GM19328 (cell line): ENCODE data around the gene LRCH1.

ENCODE experiments used
- ATAC-seq: cut with Tn5 transposase; IDR thresholded peaks from one replicate; pipeline ENCODE4 v1.9.1; 2021; ENCODE audit warnings: mild to moderate bottlenecking, moderate library complexity; ENCODE audit not compliant: unreplicated experiment

Gene LRCH1

DNA sequence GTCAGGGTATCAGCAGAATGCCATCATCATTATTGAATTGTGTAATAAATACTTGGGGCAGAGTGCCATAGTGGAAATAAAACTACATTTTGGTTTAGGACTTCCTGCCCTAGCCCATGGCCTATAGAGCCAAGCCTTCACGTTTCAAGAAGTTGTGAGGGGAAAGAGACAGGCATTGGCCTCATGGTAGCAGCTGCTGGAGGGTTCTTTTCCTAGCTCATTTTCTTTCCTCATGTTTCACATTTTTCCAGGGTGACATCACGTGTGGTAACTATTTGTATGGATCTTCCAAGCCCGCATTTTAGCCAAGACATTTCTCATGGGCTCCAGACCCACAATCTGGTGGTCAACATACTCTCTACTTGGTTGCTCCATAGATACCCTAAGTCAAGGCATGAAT is 80.4 kb downstream of the LRCH1 start:
- no peak for ATAC-seq

DNA sequence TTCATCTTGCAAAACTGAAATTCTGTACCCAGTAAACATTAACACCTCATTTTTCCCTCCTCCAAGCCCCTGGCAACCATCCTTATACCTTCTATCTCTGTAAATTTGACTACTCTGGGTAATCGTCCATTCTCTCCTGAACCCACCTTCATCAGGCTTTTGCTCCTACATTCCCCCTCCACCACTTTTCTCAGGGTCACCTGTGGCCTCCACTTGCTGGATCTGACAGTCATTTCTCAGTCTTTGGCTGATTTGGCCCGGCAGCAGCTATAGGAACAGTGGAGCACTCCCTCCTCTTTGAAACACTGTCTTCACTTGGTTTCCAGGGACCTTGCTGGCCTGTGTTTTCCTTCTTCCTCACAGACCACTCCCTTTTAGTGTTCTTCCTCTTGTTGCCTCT is 83.5 kb downstream of the LRCH1 start:
- ATAC-seq: no peak

DNA sequence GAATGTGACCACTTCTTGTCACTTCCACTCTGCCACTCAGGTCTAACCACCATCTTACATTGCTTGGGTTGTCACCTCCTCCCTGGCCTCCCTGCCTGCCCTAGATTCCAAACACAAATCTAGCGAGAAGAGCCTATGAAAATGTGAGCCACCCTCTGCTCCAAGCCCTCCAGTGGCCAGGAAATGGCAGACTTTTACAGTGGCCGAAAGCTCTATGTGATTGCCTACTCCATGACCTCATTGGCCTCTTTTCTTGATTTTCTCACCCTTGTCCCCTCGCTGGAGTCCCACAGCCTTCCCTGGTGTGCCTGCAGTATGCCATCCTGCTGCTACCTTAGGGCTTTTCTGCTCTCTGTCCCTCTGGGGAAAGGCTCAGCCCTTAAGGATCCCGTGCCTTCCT is 84.2 kb downstream of the LRCH1 start:
- ATAC-seq: no peak

GRCh38 chr13:46638262-46638661 is 85.3 kb downstream of the LRCH1 start:
- ATAC-seq: no peak

GRCh38 chr13:46639033-46639981 is 86.3 kb downstream of the LRCH1 start:
- ATAC-seq: peak; percentile 83

- no peak for ATAC-seq
Observed at GRCh38 chr13:46640843-46641242, 87.9 kb downstream of the LRCH1 start.

GRCh38 chr13:46641274-46642081 is 88.5 kb downstream of the LRCH1 start:
- no peak for ATAC-seq

DNA sequence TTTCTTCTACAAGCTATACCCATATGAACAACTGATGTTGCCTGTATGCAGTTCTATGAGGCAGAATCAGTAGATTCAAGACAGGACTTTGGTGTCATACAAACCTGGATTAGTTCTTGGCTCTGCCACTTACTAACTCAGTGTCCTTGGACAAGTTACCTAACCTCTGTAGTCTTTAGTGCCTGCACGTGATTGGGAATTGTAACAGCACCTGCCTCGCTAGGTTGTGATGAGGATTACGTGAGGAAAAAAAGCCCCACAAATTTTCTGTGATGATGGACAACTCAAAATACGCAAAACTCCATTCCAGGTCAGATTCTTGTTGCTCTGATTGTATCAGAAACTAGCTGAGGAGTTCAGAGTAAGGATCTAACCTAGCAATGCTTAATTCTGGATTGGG is 89.3 kb downstream of the LRCH1 start:
- no peak for ATAC-seq

- ATAC-seq: no peak
Observed at GRCh38 chr13:46643165-46643777, 90.3 kb downstream of the LRCH1 start.

- no peak for ATAC-seq
Observed at GRCh38 chr13:46644816-46645215, 91.8 kb downstream of the LRCH1 start.

GRCh38 chr13:46647512-46648065 is 94.6 kb downstream of the LRCH1 start:
- no peak for ATAC-seq

DNA sequence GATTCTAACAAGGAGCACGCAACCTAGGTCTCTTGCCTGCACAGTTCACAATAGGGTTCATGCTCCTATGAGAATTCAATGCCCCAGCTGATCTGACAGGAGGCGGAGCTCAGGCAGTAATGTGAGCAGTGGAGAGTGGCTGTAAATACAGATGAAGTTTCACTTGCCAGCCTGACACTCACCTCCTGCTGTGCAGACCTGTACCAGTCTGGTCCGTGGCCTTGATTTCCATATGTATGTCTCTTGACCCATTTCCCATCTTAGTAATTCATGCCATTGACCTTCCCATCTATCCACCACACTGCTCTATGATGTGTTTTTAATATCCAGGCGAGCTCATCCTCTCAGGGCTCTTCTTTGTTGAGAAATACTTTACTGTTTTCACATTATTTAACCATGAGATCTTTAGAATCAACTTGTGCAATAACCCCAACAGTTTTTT is 95.2 kb downstream of the LRCH1 start:
- ATAC-seq: peak; percentile 74

GRCh38 chr13:46649816-46650215 is 96.8 kb downstream of the LRCH1 start:
- ATAC-seq: no peak

GRCh38 chr13:46654951-46655350 is 102.0 kb downstream of the LRCH1 start:
- ATAC-seq: no peak

GRCh38 chr13:46655377-46656180 is 102.6 kb downstream of the LRCH1 start:
- no peak for ATAC-seq

GRCh38 chr13:46656786-46657185 is 103.8 kb downstream of the LRCH1 start:
- peak; percentile 72 for ATAC-seq

GRCh38 chr13:46659413-46660065 is 106.6 kb downstream of the LRCH1 start:
- no peak for ATAC-seq

DNA sequence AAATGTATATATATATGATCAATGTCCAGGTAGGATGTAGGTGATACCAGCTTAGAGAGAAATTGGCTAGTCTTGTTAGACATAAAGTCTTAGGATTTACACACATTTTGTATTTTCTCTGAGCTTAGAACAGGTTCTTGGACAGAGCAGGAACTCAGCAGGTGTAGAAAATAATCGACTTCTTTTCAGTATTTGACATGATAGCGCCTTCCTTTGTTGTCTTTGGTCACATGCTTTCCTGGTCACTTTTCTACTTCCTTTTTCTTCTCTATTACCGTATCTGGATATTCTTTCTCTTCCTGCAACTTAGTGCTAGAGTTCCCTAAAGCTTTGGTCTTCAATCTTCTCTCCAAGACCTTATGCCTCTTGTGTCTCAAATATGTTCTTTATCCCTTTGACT is 107.4 kb downstream of the LRCH1 start:
- ATAC-seq: no peak

GRCh38 chr13:46660857-46661256 is 107.9 kb downstream of the LRCH1 start:
- ATAC-seq: no peak

DNA sequence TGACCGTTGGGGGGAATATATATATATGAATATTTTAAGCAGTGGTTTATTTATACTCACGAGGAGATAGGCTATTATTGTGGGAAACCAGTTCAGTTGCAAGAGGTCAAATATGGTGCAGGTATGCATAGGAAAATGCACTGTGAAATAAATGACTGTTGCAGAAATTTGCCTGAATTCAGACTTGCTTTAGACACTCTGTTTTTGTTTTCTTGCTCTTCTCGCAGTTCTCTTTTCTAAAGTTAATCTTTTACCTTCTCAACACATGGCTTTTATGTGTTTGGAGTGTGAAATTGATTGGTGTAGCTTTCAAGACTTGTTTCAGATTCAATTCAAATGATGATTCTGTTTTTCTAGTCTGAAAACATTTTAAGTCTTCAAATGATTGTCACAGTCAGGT is 109.7 kb downstream of the LRCH1 start:
- ATAC-seq: no peak
